RWPE2 (cell line): ENCODE measurements around the gene TMEM18.
"Not testable (repeated sequence)": the region's sequence is repeated elsewhere in the genome, so short reads cannot be mapped to it uniquely, and the experiment has no call there.

Source experiments
- ATAC-seq: fragments of 200-7000 bp; cut with Tn5 transposase; 3 replicates; pipeline ENCODE4 v1.9.1; 2021; ENCODE audit warnings: low read depth
- DNase-seq: peaks from one replicate; pipeline ENCODE4 v3.0.0-alpha.2; 2020; ENCODE audit warnings: low spot score
- H3K27ac ChIP-seq: fragments of 450-650 bp; 2 replicates; pipeline ENCODE4 v1.5.1; 2017; ENCODE audit warnings: mild to moderate bottlenecking; ENCODE audit not compliant: poor library complexity, severe bottlenecking
- H3K27me3 ChIP-seq: fragments of 250-450 bp; sonication (Bioruptor Pico); 2 replicates; pipeline ENCODE4 v1.5.1; 2021; ENCODE audit warnings: mild to moderate bottlenecking, moderate library complexity; ENCODE audit not compliant: insufficient read depth, poor library complexity, severe bottlenecking
- H3K36me3 ChIP-seq: fragments of 250-450 bp; sonication (Bioruptor Pico); 2 replicates; pipeline ENCODE4 v1.5.1; 2020; ENCODE audit warnings: low read depth, mild to moderate bottlenecking, moderate library complexity
- H3K4me1 ChIP-seq: fragments of 250-450 bp; sonication (Bioruptor Pico); 2 replicates; pipeline ENCODE4 v1.5.1; 2021; ENCODE audit warnings: mild to moderate bottlenecking, moderate library complexity; ENCODE audit not compliant: insufficient read depth, poor library complexity, severe bottlenecking
- H3K4me3 ChIP-seq: fragments of 250-450 bp; sonication (Bioruptor Pico); 2 replicates; pipeline ENCODE4 v1.5.1; 2021; ENCODE audit warnings: mild to moderate bottlenecking, moderate library complexity; ENCODE audit not compliant: severe bottlenecking
- H3K9me3 ChIP-seq: fragments of 250-450 bp; sonication (Bioruptor Pico); 2 replicates; pipeline ENCODE4 v1.5.1; 2021; ENCODE audit warnings: mild to moderate bottlenecking, moderate library complexity; ENCODE audit not compliant: severe bottlenecking
- TF ChIP-seq, protein P1 (sequence below): fragments of 450-650 bp; IDR thresholded peaks from one replicate; pipeline ENCODE4 v1.5.1; 2017; ENCODE audit warnings: mild to moderate bottlenecking, moderate library complexity; ENCODE audit not compliant: poor library complexity, severe bottlenecking

TMEM18 gene

DNA sequence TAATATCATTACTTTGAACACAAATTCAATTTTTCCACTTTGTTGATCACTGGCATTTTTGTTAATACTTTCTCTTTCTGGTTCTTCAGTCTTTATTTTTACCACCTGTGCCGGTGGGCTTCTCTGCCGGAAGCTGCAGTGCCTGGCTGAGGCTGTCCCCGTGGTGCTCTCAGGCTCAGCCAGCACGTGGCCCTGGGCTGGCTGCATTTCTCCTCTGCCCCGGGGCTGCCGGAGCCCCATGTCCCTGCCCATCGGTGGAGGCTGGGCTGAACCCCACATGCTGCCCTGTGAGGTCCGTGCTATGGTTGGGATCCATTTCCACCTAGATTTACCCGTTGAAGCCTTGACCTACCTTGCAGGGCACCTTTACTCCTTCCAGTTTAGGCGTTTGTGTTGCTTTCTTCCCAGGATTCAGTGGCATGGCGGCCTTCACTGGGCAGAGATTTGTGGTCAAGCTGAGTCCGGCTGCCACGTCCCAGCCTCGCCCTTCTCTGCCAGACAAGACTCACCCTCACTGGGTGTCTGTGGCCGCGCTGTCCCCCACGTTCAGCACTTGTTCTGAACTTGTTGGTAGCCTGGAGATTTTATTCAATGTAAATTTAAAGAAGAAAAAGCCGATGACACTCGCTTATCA lies 12.8 kb upstream of the TMEM18 start:
- H3K4me1 ChIP-seq = no peaks in the 10 kb centered on the region
- H3K4me3 ChIP-seq = no peak overlapping the region
- TF ChIP-seq, protein P1, sequence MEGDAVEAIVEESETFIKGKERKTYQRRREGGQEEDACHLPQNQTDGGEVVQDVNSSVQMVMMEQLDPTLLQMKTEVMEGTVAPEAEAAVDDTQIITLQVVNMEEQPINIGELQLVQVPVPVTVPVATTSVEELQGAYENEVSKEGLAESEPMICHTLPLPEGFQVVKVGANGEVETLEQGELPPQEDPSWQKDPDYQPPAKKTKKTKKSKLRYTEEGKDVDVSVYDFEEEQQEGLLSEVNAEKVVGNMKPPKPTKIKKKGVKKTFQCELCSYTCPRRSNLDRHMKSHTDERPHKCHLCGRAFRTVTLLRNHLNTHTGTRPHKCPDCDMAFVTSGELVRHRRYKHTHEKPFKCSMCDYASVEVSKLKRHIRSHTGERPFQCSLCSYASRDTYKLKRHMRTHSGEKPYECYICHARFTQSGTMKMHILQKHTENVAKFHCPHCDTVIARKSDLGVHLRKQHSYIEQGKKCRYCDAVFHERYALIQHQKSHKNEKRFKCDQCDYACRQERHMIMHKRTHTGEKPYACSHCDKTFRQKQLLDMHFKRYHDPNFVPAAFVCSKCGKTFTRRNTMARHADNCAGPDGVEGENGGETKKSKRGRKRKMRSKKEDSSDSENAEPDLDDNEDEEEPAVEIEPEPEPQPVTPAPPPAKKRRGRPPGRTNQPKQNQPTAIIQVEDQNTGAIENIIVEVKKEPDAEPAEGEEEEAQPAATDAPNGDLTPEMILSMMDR = no peak
- ATAC-seq = no peak
- DNase-seq = no peak
- H3K27me3 ChIP-seq = no peaks in the 10 kb centered on the region
- H3K36me3 ChIP-seq = no peaks in the 10 kb centered on the region
- H3K27ac ChIP-seq = no peak overlapping the region
- H3K9me3 ChIP-seq = no peaks in the 10 kb centered on the region

DNA sequence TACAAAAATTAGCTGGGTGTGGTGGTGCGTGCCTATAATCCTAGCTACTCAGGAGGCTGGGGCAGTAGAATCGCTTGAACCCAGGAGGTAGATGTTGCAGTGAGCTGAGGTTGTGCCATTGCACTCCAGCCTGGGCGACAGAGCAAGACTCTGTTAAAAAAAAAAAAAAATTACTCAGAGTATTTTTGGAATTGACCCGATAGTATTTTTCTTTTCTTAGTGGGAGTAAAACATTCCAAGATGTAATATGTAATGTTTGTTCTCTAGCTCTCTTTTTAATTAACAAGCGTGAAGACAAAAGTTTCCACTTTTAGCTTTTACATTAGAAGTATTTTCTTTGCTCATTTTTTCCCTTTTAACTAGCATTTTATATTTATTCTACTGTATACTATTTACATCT lies 12.0 kb upstream of the TMEM18 start:
- H3K4me3 ChIP-seq = no peak overlapping the region
- TF ChIP-seq, protein P1 = no peak
- DNase-seq (no peak), ATAC-seq (no peak)
- H3K9me3 ChIP-seq = peaks cover 5% of the 10 kb centered on the region
- H3K4me1 ChIP-seq = no peaks in the 10 kb centered on the region
- H3K27ac ChIP-seq = no peak overlapping the region
- H3K36me3 ChIP-seq = no peaks in the 10 kb centered on the region
- no peaks in the 10 kb centered on the region for H3K27me3 ChIP-seq

GRCh38 chr2:688504-689076 lies 11.4 kb upstream of the TMEM18 start:
- H3K4me1 ChIP-seq = no peaks in the 10 kb centered on the region
- TF ChIP-seq, protein P1 = no peak
- H3K36me3 ChIP-seq = no peaks in the 10 kb centered on the region
- H3K9me3 ChIP-seq = peaks cover 6% of the 10 kb centered on the region
- no peak for ATAC-seq
- H3K27me3 ChIP-seq = no peaks in the 10 kb centered on the region
- no peak overlapping the region for H3K4me3 ChIP-seq
- no peak overlapping the region for H3K27ac ChIP-seq
- no peak for DNase-seq

DNA sequence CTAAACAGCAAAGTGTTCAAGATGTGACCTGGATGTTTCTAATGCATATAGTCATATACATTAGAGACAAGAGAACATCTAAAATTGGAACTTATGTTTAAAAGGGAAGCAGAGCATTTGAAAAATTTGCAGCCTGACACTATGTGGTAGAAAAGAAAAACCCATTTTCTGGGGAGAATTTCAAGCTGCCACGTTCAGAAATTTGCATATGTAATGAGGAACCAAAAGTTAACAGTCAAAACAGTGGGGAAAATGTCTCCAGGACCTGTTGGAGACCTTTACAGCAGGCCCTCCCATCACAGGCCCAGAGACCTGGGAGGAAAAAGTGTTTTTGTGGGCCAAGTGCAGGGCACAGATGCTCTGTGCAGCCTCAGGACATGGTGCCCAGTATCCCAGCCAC lies 8.2 kb upstream of the TMEM18 start:
- peaks cover 6% of the 10 kb centered on the region for H3K9me3 ChIP-seq
- ATAC-seq (no peak), DNase-seq (no peak)
- H3K4me1 ChIP-seq = no peaks in the 10 kb centered on the region
- TF ChIP-seq, protein P1 = no peak
- H3K4me3 ChIP-seq = no peak overlapping the region
- H3K36me3 ChIP-seq = no peaks in the 10 kb centered on the region
- H3K27me3 ChIP-seq = no peaks in the 10 kb centered on the region
- H3K27ac ChIP-seq = no peak overlapping the region

DNA sequence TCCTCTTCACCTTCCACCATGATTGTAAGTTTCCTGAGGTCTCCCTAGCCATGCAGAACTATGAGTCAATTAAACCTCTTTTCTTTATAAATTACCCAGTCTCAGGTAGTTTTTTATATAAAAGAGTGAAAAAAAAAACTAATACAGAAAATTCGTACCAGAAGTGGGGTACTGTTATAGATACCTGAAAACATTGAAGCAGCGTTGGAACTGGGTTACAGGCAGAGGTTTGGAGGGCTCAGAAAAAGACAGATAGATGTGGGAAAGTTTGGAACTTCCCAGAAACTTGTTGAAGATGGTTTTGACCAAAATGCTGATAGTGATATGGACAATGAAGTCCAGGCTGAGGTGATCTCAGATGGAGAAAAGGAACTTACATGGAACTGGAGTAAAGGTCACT lies 7.7 kb upstream of the TMEM18 start:
- not testable (repeated sequence) for ATAC-seq, DNase-seq, H3K27me3 ChIP-seq, H3K4me1 ChIP-seq, H3K4me3 ChIP-seq, H3K27ac ChIP-seq, H3K36me3 ChIP-seq, H3K9me3 ChIP-seq
